IMR-90 (cell line): Measurements from ENCODE around the gene USP47. TPM values are rescaled to one million over a fixed set of nuclear protein-coding genes. Genes with fewer than 3 reads are reported as not detected.
A peak's percentile ranks its signal among the peaks of the same experiment; 100 is the strongest.

Source experiments
- ATAC-seq: fragments of 200-7000 bp; cut with Tn5 transposase; 2 replicates; pipeline ENCODE4 v1.9.1; 2020; ENCODE audit warnings: low read depth, mild to moderate bottlenecking, moderate library complexity
- BruUV-seq: library from RNA; stranded (reverse); fragments of 400-500 nt; replicated peaks from 2 replicates; lab custom pipeline; 2021; lab: Mats Ljungman, UMichigan
- CTCF ChIA-PET: fragments of 300-600 bp; formaldehyde crosslinking; extraction: SDS; loops from one replicate; lab custom pipeline; 2021; ENCODE audit warnings: antibody characterized with exemption; lab: Yijun Ruan, JAX
- POLR2A ChIA-PET: fragments of 300-600 bp; sonication (Branson Sonifier 250); formaldehyde crosslinking; loops from one replicate; lab custom pipeline; 2022; ENCODE audit warnings: antibody characterized with exemption; ENCODE audit not compliant: unreplicated experiment; lab: Charles Lee
- DNase-seq: peaks from one replicate; pipeline ENCODE4 v3.0.0; 2013
- H2AFZ ChIP-seq: replicated peaks from 2 replicates; pipeline ENCODE3; 2013; ENCODE audit warnings: low read length, mild to moderate bottlenecking; ENCODE audit not compliant: poor library complexity
- H2AK5ac ChIP-seq: 2 replicates; pipeline ENCODE4 v1.6.1; 2013; ENCODE audit warnings: low read depth, low read length, inconsistent platforms
- H2AK9ac ChIP-seq: replicated peaks from 2 replicates; pipeline ENCODE3; 2013; ENCODE audit warnings: mild to moderate bottlenecking, low read depth, low read length, moderate library complexity; ENCODE audit not compliant: poor library complexity
- H2BK120ac ChIP-seq: 2 replicates; pipeline ENCODE4 v1.6.1; 2013; ENCODE audit warnings: low read depth, low read length, inconsistent platforms
- H2BK15ac ChIP-seq: 3 replicates; pipeline ENCODE4 v1.6.1; 2013; ENCODE audit warnings: low read depth, low read length, inconsistent platforms
- H2BK20ac ChIP-seq: 2 replicates; pipeline ENCODE4 v1.6.1; 2013; ENCODE audit warnings: low read depth, mild to moderate bottlenecking, inconsistent platforms, low read length, moderate library complexity
- H2BK5ac ChIP-seq: 2 replicates; pipeline ENCODE4 v1.6.1; 2013; ENCODE audit warnings: mild to moderate bottlenecking, low read depth, low read length, inconsistent platforms; ENCODE audit not compliant: poor library complexity, severe bottlenecking
- H3K14ac ChIP-seq: replicated peaks from 2 replicates; pipeline ENCODE4 v1.6.1; 2013; ENCODE audit warnings: low read depth, low read length, inconsistent platforms
- H3K18ac ChIP-seq: 2 replicates; pipeline ENCODE4 v1.6.1; 2013; ENCODE audit warnings: low read depth, low read length, control low read depth
- H3K23ac ChIP-seq: 2 replicates; pipeline ENCODE4 v1.6.1; 2013; ENCODE audit warnings: low read depth, low read length, inconsistent platforms
- H3K27ac ChIP-seq: 2 replicates; pipeline ENCODE4 v1.5.1; 2013; ENCODE audit warnings: mild to moderate bottlenecking, control low read depth, low read length; ENCODE audit not compliant: insufficient read depth
- H3K27me3 ChIP-seq: 2 replicates; pipeline ENCODE4 v1.6.1; 2013; ENCODE audit warnings: low read length; ENCODE audit not compliant: control insufficient read depth, insufficient read depth
- H3K36me3 ChIP-seq: 2 replicates; pipeline ENCODE4 v1.6.1; 2013; ENCODE audit warnings: low read length, mixed read lengths; ENCODE audit not compliant: control insufficient read depth, insufficient read depth
- H3K4ac ChIP-seq: 2 replicates; pipeline ENCODE4 v1.6.1; 2013; ENCODE audit warnings: low read depth, low read length, inconsistent platforms
- H3K4me1 ChIP-seq: 2 replicates; pipeline ENCODE4 v1.6.1; 2013; ENCODE audit warnings: low read length, mixed read lengths; ENCODE audit not compliant: control insufficient read depth, insufficient read depth
- H3K4me2 ChIP-seq: 2 replicates; pipeline ENCODE4 v1.6.1; 2013; ENCODE audit warnings: low read depth, mild to moderate bottlenecking, control low read depth, low read length, moderate library complexity
- H3K4me3 ChIP-seq: 2 replicates; pipeline ENCODE4 v1.5.1; 2013; ENCODE audit warnings: low read depth, mild to moderate bottlenecking, control low read depth, low read length, moderate library complexity; ENCODE audit not compliant: insufficient read depth
- H3K56ac ChIP-seq: 2 replicates; pipeline ENCODE4 v1.6.1; 2013; ENCODE audit warnings: low read length, inconsistent platforms; ENCODE audit not compliant: insufficient read depth; ENCODE audit errors: extremely low read depth
- H3K79me1 ChIP-seq, 2 experiments: 2 replicates each; pipeline ENCODE4 v1.6.1; 2013; ENCODE audit warnings: low read length in 2 of 2, inconsistent platforms in 1 of 2, low read depth in 1 of 2
- H3K9ac ChIP-seq: 2 replicates; pipeline ENCODE4 v1.6.1; 2013; ENCODE audit warnings: low read depth, low read length, control low read depth
- H3K9me1 ChIP-seq: 2 replicates; pipeline ENCODE4 v1.6.1; 2013; ENCODE audit warnings: low read length, inconsistent platforms; ENCODE audit not compliant: insufficient read depth
- H3K9me3 ChIP-seq: 2 replicates; pipeline ENCODE4 v1.6.1; 2013; ENCODE audit warnings: low read length; ENCODE audit not compliant: control insufficient read depth, insufficient read depth
- H4K20me1 ChIP-seq: 2 replicates; pipeline ENCODE4 v1.6.1; 2013; ENCODE audit warnings: low read length, inconsistent platforms; ENCODE audit not compliant: insufficient read depth
- H4K5ac ChIP-seq: 2 replicates; pipeline ENCODE4 v1.6.1; 2013; ENCODE audit warnings: mild to moderate bottlenecking, low read depth, low read length, control low read depth
- H4K8ac ChIP-seq, 2 experiments: 2 replicates each; pipeline ENCODE4 v1.6.1; 2013; ENCODE audit warnings: low read depth in 2 of 2, low read length in 2 of 2, control low read depth in 1 of 2, inconsistent platforms in 1 of 2
- H4K91ac ChIP-seq: 2 replicates; pipeline ENCODE4 v1.6.1; 2013; ENCODE audit warnings: low read depth, low read length, inconsistent platforms; ENCODE audit not compliant: insufficient read depth
- CEBPB ChIP-seq: IDR thresholded peaks from 2 replicates; pipeline ENCODE4 v1.6.1; 2012; ENCODE audit warnings: low read depth, low read length, improper control_type of control experiment
- CHD1 ChIP-seq: IDR thresholded peaks from 2 replicates; pipeline ENCODE4 v1.6.1; 2012; ENCODE audit warnings: low read depth, low read length, improper control_type of control experiment
- FOS ChIP-seq: fragments of 150-350 bp; IDR thresholded peaks from 2 replicates; pipeline ENCODE4 v1.6.1; 2016; ENCODE audit warnings: low read depth, low read length
- MAFK ChIP-seq: IDR thresholded peaks from 2 replicates; pipeline ENCODE4 v1.6.1; 2012; ENCODE audit warnings: low read depth, low read length, improper control_type of control experiment
- MXI1 ChIP-seq: IDR thresholded peaks from 2 replicates; pipeline ENCODE4 v1.6.1; 2012; ENCODE audit warnings: low read depth, mild to moderate bottlenecking, low read length, moderate library complexity, borderline replicate concordance
- POLR2A ChIP-seq: IDR thresholded peaks from 2 replicates; pipeline ENCODE4 v1.6.1; 2012; ENCODE audit warnings: mild to moderate bottlenecking, low read depth, low read length
- RAD21 ChIP-seq: IDR thresholded peaks from 2 replicates; pipeline ENCODE4 v1.6.1; 2012; ENCODE audit warnings: low read length, improper control_type of control experiment
- RCOR1 ChIP-seq: IDR thresholded peaks from 2 replicates; pipeline ENCODE4 v1.6.1; 2012; ENCODE audit warnings: mild to moderate bottlenecking, low read length, improper control_type of control experiment; ENCODE audit not compliant: insufficient replicate concordance
- RFX5 ChIP-seq: IDR thresholded peaks from 2 replicates; pipeline ENCODE4 v1.8.0; 2012; ENCODE audit warnings: low read depth, mild to moderate bottlenecking, low read length, moderate library complexity
- WGBS, 2 experiments: methylation state at CpG; one replicate each; pipeline versions ENCODE4 v1.1.5 to v1.1.7; 2013; ENCODE audit warnings: missing lambda C conversion rate in 2 of 2; ENCODE audit not compliant: insufficient read length in 1 of 2; ENCODE audit errors: extremely low coverage in 2 of 2; 5-methylcytosine and 5-hydroxymethylcytosine counted together
- dilution Hi-C: fragments of 300-500 bp; cut with HindIII; formaldehyde crosslinking; loops from one replicate; pipeline ENCODE4 v1.14.3; 2018; ENCODE audit warnings: low sequenced_read_pairs; ENCODE audit not compliant: unreplicated experiment
- in situ Hi-C: fragments of 300-500 bp; cut with MboI; formaldehyde crosslinking; loops from 3 replicates; pipeline ENCODE4 v1.14.3; 2019; ENCODE audit warnings: low sequenced_read_pairs, inconsistent platforms, mixed read lengths
- intact Hi-C: fragments of 100-400 bp; cut with micrococcal nuclease; formaldehyde crosslinking; loops from 2 replicates; pipeline ENCODE4 v1.10.0; 2022
- polyA plus RNA-seq, 3 experiments: library from polyadenylated mRNA; depleted of rRNA; stranded (reverse); fragments of >200 nt; gene quantifications; 2 replicates each; pipeline ENCODE4 v1.2.3, GENCODE V29; 2012; ENCODE audit warnings: low replicate concordance in 1 of 3
- total RNA-seq: library from RNA; depleted of rRNA; stranded (reverse); fragments of >200 nt; gene quantifications from 2 replicates; pipeline ENCODE4 v1.2.3, GENCODE V29; 2012

USP47 gene
- total and polyA plus RNA-seq, 2 of the 4 experiments (the other 2 are of a cell fraction), result 15.0 to 110 TPM

GRCh38 chr11:11860103-11860979 lies 18.6 kb downstream of the USP47 start:
- POLR2A ChIA-PET, result no interaction called here
- in situ Hi-C loops, result no loop called here
- Histone ChIP-seq H3K27me3 (no peaks in the 10 kb centered on the region), H3K4me1 (peaks cover 9% of the 10 kb centered on the region), H3K23ac (no peak overlapping the region), H4K8ac (peak overlapping the region in 1 of 2 experiments; percentile 35; a peak in 1 of 4 replicates), H3K27ac (no peak overlapping the region), H3K4me3 (no peak overlapping the region), H3K18ac (peak overlapping the region; percentile 34; the same call in 1 of the 2 replicates), H3K79me1 (peaks cover 0 to 63% of the 10 kb centered on the region in 2 experiments; a peak in 3 of 4 replicates), H3K36me3 (no peaks in the 10 kb centered on the region), H4K20me1 (peaks cover 73% of the 10 kb centered on the region), H3K9me1 (peaks cover 2% of the 10 kb centered on the region), H2AFZ (no peak overlapping the region), H2BK20ac (no peak overlapping the region), H3K9me3 (no peaks in the 10 kb centered on the region; the same call in 1 of the 2 replicates), H4K91ac (no peak overlapping the region), H3K14ac (no peak overlapping the region; the same call in 1 of the 2 replicates), H3K56ac (no peak overlapping the region), H2BK15ac (no peak overlapping the region), H2BK5ac (peak overlapping the region; percentile 76), H2AK5ac (no peak overlapping the region), H2AK9ac (no peak overlapping the region), H4K5ac (no peak overlapping the region), H3K9ac (no peak overlapping the region), H3K4me2 (peak overlapping the region; percentile 79), H2BK120ac (no peak overlapping the region), H3K4ac (peak overlapping the region; percentile 40; the same call in 1 of the 2 replicates)
- ATAC-seq (peak; percentile 63), DNase-seq (peak; percentile 70)
- CTCF ChIA-PET, result interaction anchor here (1.1 kb wide), 1 partner anchor 87 kb away, joined by 3 read pairs; no protein-coding TSS in a partner anchor
- no TSS peak for BruUV-seq
- WGBS, 2 experiments, result no CpG with 5 or more reads among the region's 12 CpGs
- TF ChIP-seq CEBPB (peak; percentile 74), RFX5 (no peak), POLR2A (no peak), CHD1 (no peak), RAD21 (no peak), RCOR1 (no peak), FOS (peak; percentile 59), MXI1 (no peak), MAFK (no peak)
- intact Hi-C loops, result no loop called here
- dilution Hi-C loops, result no loop called here
